ENCODE data around the gene LY9.

LY9 gene

GRCh38 chr1:160838888-160839287 is 42.9 kb downstream of the LY9 start:
- FAIRE-seq = no peak

DNA sequence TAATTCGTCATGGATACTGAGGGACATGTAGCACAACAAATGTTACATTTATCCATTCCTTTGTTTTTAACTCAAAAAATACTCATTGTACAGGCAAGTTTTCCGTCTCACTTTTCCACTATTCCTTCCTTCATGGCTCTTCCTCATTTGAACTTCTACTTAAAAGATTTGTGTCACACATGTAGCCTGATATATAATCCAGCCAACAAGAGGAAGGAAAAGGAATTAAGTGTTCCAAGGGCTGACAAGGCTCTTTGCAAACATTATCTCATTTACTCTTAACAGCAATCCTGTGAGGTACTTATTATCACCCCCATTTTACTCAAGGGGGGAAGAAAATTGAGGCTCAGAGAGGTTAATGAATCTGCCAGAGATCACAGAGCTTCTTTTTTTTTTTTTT is 43.8 kb downstream of the LY9 start:
- FAIRE-seq = no peak

GRCh38 chr1:160841079-160841478 is 45.1 kb downstream of the LY9 start:
- FAIRE-seq = no peak

DNA sequence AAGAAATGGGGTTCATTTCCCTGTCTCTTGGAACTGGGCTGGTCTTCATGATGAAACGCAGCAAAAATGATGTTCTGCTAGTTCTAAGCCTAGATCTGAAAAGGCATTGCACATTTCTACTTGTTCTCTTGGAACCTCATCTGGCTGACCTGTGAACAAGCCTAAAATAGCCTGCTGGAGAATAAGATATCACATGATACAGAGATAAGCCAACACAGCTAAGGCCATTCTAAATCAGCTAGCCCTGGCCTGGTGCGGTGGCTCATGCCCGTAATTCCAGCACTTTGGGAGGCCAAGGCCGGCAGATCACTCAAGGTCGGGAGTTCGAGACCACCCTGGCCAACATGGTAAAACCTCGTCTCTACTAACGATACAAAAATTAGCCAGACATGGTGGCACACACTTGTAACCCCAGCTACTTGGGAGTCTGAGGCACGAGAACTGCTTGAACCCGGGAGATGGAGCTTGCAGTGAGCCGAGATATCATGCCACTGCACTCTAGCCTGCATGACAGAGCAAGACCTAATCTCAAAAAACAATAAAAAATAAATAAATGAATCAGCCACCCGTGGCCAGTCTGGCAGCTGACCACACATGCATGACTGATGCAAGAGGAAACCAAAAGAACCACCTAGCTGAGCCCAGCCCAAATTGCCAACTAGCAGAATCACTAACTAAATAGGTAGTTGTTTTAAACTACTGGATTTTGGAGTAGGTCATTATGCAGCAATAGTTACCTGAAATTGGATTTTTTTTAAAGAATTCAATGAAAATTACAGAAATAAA is 48.7 kb downstream of the LY9 start:
- FAIRE-seq = no peak

DNA sequence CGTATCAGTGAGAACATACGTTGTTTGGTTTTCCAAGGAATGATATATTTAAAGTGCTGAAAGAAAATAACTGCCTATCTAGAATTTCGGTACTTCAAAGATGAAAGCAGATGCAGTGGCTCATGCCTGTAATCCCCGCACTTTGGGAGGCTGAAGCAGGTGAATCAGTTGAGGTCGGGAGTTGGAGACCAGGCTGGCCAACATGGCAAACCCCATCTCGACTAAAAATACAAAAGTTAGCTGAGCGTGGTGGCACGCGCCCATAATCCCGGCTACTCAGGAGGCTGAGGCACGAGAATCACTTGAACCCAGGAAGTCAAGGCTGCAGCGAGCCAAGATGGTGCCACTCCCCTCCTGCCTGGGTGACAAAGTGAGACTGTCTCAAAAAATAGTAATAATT is 50.3 kb downstream of the LY9 start:
- no peak for FAIRE-seq

- FAIRE-seq = no peak
Measured at GRCh38 chr1:160850541-160850940, 54.6 kb downstream of the LY9 start.

- FAIRE-seq = no peak
Measured at GRCh38 chr1:160850993-160851392, 55.0 kb downstream of the LY9 start.

DNA sequence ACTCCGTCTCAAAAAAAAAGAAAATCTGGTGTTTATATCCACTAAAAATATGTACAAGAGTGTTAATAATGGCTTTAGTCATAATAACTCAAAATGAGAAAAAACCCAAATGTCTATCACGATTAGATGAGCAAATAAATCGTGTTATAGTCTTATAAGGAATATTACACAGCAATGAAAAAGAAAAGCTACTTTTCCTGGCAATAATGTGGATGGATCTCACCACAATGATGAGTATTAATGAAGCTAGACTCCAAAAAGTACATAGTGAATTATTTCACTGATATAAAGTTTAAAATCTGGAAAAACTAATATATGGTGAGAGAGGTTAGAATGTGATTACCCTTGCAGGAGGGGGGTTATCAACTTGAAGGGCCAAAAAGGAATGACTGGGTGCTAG is 57.0 kb downstream of the LY9 start:
- FAIRE-seq = no peak

DNA sequence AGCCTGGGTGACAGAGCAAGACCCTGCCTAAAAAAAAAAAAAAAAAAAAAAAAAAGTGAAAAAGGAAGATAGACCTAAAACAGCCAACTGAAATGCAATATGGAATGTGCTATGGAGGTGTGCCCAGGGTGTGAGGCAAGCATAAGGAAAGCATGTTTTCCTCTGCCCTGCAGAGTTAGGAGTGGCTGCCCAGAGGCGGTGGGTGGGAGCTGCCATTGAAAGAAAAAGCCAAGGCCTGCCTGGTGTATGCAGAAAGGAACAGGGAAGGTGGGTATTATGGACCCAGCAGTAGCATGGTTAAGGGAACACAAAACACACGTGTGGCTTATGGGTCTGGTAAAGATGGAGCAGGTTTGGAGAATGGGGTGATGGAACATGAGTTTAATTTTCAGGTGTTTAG is 57.8 kb downstream of the LY9 start:
- FAIRE-seq = no peak

- FAIRE-seq = no peak
Measured at GRCh38 chr1:160855181-160855981, 59.4 kb downstream of the LY9 start.

GRCh38 chr1:160858097-160858496 is 62.1 kb downstream of the LY9 start:
- no peak for FAIRE-seq

GRCh38 chr1:160858507-160858906 is 62.5 kb downstream of the LY9 start:
- no peak for FAIRE-seq

- FAIRE-seq = no peak
Measured at GRCh38 chr1:160859166-160859565, 63.2 kb downstream of the LY9 start.

- FAIRE-seq = no peak
Measured at GRCh38 chr1:160860840-160861505, 65.0 kb downstream of the LY9 start.

- no peak for FAIRE-seq
Measured at GRCh38 chr1:160862203-160863060, 66.5 kb downstream of the LY9 start, which contains the start of gene CD244. Gene CD244 (minus strand): TSS chr1:160862887. CDS start chr1:160862677, 210 bp downstream.

DNA sequence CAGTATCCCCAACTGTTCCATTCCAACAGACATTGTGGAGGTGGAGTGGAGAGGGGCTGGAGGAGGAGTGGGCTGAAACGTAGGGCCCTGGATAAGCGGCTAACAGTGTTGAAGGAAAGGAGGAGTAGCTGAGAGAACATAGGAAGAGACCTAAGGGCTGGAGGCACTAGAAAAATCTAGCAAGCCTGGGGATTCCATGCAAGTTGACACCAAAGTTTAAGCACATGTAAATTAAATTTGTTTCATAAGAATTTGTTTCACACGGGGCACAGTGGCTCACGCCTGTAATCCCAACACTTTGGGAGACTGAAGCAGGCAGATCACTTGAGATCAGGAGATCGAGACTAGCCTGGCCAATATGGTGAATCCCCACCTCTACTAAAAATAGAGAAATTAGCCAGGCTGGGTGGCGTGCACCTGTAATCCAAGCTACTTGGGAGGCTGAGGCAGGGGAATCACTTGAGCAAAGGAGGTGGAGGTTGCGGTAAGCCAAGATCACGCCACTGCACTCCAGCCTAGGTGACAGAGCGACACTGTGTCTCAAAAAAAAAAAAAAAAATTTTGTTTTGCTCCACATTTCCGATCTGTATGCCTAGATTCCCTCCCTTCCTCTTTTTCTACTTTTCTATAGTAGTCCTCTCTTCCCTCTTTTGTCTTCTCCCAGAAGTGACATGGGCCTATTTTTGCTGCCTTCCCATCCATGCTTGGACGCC is 67.2 kb downstream of the LY9 start:
- no peak for FAIRE-seq

- FAIRE-seq = no peak
Measured at GRCh38 chr1:160863774-160864131, 67.8 kb downstream of the LY9 start.

- FAIRE-seq = no peak
Measured at GRCh38 chr1:160864173-160864572, 68.2 kb downstream of the LY9 start.

DNA sequence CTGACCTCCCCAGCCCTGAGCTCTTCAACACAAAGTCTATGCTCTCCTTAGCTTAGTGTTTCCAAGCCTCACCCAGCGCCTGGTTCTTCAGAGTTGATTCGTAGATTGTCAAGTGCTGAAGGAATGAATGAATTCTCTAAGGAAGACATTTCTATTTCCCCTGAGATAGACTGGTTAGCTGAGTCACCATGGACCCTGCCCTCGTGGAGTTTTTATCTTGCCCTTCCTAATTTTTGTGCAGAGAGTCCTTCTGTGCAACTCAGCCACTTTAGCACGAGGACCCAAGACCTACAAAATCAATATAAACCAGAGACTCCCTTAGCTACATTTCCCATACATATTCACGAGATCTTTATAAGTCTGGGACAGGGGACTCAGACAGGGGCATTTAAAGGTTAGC is 69.4 kb downstream of the LY9 start:
- FAIRE-seq = no peak

DNA sequence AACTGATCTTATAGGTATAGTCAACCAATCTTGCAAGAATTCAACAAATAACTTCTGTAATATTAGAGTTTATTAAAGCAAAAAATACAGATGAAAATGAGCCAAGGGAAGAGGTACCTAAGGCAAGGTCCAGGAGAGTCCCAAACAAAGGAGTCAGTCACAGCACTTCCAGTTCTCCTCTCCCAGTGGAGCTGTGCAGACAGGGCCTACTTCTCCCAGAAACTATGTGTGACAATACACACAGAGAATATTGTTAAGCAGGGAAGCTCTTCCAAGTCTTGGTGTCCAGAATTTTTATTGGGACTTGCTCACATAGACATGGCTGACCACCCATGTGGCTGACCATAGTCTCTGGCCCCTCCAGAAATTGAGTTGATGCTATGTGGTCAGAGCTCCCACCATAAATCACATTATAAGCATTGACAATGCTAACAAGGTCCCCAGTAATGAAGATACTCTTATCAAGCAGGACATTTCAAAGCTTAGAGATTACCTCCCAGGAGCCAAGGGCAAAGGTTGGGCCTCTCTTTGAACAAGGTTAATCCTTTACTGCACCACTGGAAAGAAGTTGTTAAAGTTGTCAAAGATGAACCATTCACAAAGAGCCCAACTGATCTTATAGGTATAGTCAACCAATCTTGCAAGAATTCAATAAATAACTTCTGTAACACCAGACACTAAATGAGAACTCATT is 70.2 kb downstream of the LY9 start:
- FAIRE-seq = no peak

DNA sequence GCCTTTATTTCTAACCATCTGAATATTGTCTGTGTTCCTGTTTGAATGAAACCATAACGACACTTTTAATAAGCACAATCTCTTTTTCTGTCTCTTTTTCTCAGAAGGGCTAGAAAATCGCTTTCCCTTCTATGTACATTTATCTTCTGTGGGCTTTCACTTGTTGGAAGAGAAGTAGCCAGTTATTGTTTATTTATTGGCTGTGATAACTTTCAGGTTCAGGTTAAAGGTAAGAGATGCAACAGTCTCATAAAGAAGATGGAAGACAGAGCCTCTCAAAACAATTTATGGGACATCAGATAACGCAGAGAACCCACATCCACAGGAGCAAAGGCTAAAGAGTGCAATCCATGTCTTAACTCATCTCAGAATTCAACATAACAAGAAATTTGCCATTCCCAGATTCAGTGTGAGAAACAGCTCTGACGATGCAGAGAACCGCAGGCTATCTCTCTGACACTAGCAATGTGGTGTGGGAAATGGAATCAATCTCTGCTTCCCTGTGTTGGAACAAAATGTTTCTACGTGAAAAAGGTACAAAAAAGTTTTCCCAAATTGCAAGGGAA is 70.8 kb downstream of the LY9 start:
- FAIRE-seq = no peak
